DLD1 (cell line): ENCODE measurements around the gene EMC6.

Experiments used
- in situ Hi-C: cut with HindIII; loops from 2 replicates; pipeline ENCODE4 v1.10.0; 2017; ENCODE audit warnings: low sequenced_read_pairs

EMC6 gene

DNA sequence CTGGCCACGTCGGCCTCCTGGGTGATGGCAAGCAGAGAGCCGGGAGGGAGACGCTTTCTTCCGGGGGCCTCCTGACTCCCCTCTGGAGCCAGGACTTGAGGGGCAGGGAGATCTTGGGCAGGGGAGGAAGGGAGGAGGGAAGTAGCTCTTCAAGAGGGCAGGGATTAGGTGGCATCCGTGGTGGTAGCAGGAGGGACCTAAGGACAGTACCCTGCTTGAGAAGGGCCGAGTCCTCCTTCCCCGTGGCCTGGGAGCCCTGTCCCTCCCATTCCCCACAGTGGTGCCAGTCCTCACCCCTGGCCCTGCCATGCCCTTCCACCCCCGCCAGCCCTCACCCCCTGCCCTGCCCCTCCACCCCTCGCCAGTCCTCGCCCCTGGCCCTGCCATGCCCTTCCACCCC is 12.8 kb upstream of the EMC6 start:
- in situ Hi-C loops = no loop called here

DNA sequence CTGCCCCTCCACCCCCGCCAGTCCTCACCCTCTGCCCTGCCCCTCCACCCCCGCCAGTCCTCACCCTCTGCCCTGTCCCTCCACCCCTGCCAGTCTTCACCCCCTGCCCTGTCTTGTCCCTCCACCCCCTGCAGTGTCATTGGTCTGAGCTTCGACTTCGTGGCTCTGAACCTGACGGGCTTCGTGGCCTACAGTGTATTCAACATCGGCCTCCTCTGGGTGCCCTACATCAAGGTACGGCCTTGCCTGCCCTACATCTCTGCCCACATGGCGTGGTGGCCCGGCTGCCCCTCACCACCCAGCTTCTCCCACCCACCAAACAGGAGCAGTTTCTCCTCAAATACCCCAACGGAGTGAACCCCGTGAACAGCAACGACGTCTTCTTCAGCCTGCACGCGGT is 12.3 kb upstream of the EMC6 start:
- in situ Hi-C loops = no loop called here

DNA sequence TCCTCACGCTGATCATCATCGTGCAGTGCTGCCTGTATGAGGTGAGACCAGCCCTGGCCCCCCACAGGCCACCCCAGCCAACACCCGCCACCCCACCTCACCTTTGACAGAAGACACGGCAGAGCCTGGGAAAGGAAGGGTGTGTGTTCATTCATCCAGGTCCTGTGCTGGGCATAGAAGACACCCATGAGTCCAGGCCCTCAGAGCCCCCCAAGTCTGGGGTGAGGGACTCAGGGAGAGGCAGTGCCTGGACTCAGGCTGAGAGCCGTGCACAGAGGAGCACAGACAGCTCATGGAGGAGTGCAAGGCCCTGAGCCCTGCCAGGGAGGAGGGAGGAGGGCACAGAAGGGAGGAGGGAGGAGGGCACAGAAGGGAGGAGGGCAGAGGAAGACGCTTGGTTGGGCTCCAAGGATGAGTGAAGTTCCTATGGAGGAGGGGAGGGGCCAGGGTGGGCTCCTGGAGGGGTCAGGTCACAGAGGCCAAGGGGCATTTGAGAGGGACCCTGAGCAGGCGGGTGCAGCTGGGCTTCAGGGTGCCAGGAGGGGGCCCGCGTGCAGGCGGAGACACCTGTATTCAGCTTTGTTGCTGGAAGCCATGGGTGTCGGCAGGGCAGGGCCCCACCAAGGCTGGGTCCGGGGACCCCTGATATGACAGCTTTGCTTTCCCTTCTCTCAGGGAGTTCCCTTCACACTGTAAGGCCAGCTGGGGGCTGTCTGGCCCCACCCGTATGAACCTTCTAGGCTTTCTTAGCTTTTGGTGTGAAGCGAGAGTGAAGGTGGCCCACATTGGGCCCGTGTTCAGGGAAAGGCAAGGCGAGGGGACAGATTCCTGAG is 11.6 kb upstream of the EMC6 start:
- in situ Hi-C loops = no loop called here

DNA sequence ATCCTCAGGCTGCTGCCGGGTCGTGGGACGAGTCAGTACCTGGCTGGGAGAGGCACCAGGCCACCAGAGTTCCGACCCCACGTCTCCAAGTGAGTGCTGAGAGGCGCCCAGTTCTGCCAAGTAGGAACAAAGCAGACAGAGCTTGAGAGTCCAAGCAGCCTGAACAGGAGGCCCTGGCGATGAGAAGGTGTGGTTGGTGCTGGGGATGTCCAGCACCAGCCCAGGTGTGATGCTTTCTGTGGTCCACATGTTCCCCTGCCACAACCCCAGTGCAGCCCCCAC is 11.1 kb upstream of the EMC6 start:
- in situ Hi-C loops = no loop called here

DNA sequence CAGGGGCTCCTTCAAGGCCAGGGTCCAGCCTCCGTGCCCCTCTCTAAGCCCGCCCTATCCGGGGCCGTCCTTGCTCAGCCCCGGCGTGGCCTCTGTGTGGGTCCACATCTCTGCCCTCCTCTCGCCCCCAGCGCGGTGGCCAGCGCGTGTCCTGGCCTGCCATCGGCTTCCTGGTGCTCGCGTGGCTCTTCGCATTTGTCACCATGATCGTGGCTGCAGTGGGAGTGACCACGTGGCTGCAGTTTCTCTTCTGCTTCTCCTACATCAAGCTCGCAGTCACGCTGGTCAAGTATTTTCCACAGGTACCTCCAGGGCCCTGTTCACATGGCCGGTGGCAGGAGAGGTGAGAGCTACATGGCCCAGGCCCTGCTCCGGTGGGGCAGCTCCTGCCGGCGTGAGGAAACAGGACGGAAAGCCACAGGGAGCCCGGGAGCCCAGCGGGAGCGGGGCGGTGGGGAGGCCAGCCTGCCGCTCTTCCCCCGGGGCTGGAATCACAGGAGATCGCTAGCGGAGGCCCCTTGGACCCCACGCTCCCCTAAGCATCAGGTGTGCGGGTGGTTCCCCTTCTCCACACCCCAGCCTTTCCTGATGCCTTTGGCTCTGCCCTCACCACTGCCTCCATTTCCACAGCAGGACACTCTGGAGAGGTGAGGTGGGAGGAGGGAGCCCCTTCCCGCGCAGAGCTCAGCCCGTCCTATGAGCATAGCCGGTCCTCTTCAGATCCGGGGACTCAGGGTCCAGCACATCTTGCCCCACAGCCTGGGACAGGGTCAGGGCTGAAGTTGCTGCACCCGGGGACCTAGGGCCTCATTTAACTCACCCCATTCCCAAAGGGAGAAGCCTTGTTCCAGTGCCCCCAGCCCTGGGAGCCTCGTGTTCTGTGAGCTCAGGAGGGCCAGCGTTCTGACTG is 10.5 kb upstream of the EMC6 start:
- in situ Hi-C loops = no loop called here

DNA sequence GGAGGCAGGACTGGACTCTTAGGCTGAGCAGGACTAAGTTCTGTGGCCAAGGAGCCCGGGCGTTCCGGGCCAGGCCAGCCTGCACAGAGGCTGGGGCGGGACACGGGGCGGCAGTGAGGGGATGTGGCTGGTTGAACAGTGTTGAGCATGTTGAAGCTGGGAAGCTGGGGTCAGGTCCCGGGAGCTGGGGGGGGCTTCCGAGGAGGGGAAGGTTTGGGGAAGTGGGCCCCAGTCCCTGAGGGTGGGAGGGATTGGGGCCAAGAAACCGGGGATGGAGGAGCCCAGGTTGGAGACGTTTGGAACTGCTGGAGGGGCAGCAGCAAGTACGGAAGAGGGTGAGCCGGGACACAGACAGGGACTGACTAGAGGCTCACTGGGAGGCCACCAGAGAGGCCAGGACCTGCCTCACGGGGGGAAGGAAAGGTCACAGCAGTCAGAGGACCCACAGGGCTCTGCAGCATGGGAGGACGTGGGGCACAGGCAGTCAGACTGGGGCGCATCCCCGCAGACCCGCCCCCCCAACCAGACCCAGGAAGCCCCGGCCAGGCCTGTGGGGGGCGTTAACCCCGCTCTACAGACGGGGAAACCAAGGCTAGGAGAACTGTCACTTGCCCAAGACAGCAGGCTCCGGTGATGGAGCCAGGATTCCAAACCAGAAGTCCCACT is 9.7 kb upstream of the EMC6 start:
- in situ Hi-C loops = no loop called here

DNA sequence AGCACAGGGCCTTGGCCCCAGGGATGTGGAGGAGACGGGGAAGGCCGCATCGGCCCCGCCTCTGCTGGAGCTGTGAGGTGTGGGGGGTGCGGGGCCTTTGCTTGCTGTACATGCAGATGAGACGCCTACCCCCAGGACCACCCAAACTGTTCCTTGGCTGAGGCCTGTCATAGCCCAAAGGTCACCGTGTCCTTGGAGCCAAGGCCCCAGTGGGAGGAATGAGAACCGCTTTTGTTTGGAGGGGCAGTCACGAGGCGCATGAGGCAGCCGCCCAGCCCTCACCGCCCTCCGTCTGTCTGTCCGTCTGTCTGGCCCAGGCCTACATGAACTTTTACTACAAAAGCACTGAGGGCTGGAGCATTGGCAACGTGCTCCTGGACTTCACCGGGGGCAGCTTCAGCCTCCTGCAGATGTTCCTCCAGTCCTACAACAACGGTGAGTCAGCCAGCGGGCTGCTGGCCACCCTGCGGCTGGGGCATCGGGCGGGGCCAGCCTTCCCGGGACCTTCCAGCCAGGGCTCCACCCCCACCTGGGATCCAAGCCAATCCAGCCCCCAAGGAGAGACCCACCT is 9.0 kb upstream of the EMC6 start:
- in situ Hi-C loops = no loop called here

DNA sequence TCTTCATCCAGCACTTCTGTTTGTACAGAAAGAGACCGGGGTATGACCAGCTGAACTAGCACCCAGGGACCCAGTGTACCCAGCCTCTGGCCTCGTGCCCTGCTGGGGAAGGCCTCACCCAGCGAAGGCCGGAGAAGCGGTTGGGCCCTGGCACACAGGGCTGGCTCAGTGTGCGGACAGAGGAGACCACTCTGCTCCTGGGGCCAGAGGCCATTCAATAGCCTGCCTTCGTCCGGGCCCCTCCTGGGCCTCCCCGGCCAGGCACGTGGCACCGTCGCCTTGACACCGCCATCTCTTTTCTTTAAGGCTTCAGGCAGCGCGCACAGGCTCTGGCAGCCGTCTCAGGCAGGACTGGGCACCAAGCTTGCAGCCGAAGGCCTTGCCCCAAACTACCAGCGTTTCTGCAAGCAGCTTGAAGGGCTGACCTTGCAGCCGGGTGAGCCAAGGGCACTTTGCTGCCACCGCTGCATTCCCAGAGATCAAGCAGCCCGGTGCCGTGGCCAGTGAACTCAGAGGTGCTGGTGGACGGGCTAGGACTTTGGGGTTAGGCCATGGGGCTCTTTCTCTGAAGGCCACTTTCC is 8.2 kb upstream of the EMC6 start:
- in situ Hi-C loops = no loop called here

DNA sequence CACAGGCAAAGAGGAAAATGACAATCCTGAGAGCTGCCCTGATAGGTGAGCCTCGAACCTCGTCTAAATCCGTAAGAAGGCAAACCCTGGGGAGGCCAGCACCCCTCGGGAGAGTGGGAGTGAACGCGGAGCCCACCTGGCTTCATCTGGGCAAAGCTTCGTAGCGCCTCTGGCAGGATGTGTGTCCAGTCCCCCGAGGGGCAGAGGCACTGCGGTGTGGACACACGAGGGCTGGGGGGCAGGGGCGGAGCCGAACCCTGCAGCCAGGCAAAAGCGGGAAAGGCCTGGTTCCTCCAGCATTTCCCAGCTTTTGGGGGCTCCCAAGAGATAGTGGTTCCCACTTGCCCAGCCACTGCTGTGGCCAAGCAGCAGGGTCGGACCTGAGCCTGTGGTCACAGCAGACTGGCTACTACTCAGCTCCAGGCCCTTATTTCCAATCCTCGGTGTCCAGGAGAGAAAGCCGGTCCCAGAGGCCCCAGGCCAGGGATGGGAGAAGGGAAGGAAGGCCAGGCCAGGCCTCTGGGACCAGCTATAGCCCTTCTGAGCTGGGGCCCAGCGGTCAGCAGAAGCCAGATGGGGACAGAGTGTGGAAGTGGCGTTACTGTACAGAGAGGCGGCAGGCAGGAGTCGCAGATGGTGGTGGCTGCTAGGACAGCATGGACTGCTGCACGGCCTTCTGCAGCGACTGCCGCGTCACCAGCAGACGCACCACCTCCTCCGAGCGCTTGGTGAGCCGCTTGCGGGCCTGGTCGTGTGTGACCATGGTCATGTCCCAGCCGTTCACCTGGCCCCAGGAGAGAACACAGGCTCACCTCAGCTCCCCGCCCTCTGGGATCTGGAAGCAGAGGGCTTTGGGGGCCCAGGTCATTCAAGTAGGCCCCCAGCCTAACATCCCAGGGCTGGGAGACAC is 5.3 kb upstream of the EMC6 start:
- in situ Hi-C loops = no loop called here

DNA sequence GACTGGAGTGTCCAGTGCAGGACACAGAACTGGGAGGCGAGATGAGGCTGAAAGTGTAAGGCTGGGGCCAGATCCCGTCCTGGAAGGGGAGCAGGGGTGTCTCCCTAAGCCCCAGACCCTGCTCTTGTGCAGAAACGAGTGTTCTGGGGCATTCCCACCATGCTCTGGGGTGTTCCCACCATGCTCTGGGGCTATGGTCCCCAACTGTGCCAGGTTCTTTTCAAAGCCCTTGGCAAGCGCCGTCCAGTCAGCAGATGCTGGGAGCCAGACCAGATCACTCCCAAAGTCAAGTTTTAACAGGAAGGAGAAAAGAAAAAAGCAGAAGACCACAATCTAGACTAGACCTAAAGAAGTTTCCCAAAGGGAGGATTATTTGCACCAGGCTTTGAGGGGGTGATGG is 2.8 kb upstream of the EMC6 start:
- in situ Hi-C loops = no loop called here

DNA sequence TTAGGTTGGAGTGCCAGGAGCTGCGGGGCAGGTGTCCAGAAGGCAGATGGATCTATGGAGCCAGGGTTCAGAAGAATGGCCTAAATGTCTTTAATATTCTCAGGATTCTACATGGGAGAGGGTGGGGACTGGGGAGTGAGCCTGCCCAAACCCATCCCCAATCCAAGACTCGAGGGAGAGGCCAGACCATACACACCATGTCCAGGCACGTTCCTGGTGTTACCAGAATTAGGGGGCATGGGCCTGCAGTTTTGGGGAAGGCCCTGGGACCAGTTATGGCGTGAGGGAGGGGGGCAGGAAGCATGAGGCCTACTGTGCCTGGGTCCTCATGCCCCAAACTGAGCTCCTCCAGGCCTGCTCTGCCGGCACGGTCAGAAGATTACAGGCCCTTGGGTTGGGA is 2.1 kb upstream of the EMC6 start:
- in situ Hi-C loops = no loop called here

DNA sequence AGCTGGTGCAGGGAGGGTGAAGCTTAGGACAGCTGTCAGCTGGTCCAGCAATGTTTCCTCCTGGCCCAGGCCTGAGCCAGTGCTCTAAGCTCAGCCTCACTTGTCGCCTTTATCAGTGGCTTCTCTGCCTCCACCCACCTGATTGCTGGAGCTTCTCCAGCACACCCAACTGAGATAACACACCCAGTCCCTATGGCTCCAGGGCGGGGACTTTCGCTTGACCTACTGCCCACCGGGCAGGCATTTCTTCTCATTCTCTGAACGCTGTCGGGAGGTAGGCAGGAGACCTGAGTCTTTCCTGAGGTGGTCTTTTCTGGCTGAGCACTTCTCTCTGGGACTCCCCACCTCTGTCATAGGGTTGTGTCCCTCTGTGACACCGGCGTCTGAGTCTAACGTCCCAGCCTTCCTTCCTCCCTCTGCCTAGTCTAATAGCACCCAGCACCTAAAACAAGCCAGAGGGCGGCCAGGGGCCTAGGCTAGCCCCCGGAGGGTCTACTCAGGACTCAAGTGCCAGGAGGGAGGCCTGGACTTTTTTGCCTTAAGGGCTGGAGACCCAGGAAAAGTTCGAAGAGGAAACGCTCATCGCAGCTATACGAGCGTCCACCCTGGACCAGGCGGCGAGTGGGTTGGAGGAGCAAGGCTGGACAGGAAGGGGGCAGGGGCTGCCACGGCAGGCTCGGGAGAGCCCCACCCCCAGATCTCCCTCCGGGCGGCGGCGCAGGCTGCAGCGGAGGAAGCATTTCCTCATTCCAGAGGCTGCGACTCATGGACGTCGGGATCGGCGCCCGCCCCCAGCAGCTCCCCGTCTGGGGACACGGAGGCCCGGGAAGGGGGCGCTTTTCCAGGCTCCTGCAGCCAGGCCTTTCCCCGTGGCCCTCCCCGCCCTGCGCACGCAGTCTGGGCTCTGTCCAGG is 990 bp upstream of the EMC6 start:
- in situ Hi-C loops = no loop called here

DNA sequence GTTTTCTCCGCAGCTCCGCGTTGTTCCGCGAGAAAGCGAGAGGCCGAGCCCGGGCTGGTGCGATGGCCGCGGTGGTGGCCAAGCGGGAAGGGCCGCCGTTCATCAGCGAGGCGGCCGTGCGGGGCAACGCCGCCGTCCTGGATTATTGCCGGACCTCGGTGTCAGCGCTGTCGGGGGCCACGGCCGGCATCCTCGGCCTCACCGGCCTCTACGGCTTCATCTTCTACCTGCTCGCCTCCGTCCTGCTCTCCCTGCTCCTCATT is 404 bp downstream of the EMC6 start:
- in situ Hi-C loops = no loop called here

DNA sequence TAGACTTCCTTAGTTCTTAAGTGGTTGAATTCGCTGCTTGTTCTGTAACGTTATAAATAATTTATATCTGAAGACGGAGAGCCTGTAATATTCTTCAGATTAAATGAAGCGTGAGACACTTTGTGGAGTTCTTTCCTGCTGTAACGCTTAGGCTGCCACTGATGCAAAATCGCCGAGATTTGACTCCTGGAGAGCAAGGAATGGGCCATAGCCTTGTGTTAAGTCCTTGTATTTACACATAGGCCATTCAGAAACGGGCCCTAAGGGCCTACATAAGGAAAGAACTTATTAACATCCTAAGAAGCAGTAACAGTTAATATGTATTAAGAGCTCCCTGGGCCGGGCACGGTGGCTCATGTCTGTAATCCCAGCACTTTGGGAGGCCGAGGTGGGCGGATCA is 936 bp downstream of the EMC6 start:
- in situ Hi-C loops = no loop called here

DNA sequence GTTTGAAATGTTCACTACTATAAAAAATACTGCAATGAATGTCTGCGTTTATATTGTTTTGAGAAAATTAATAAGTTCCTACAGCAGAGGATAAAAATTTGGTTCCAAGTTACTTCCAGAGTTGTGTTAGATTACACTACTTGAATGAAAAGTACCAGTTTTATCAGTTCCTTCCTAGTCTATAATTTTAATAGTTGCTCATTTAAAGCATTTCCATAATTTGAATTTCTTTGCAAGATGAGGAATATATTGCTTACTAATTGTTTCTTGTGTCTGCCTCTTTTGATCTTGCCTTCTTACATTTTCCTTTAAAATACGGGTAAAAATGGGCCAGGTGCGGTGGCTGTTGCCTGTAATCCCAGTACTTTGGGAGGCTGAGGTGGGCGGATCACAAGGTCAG is 4.0 kb downstream of the EMC6 start:
- in situ Hi-C loops = no loop called here

DNA sequence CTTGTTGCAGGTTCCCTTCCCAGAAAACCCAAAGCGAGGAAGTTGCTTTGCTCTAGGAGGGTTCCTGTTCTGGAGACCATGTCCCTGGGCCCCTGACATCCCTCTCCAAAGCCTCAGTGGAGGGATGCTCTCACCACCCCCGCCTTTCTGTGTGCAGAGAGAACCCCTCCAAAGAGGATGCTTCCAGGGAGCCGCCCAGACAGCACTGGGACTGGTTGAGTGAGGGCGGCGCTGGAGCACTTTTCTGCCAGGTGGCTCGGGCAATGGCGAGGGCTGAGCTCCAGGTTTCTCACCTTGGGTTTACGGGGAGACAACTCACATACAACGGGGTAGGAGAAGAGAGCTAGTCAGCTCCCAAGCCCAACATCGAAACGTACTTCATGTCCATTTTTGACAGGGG is 7.3 kb downstream of the EMC6 start:
- in situ Hi-C loops = no loop called here

DNA sequence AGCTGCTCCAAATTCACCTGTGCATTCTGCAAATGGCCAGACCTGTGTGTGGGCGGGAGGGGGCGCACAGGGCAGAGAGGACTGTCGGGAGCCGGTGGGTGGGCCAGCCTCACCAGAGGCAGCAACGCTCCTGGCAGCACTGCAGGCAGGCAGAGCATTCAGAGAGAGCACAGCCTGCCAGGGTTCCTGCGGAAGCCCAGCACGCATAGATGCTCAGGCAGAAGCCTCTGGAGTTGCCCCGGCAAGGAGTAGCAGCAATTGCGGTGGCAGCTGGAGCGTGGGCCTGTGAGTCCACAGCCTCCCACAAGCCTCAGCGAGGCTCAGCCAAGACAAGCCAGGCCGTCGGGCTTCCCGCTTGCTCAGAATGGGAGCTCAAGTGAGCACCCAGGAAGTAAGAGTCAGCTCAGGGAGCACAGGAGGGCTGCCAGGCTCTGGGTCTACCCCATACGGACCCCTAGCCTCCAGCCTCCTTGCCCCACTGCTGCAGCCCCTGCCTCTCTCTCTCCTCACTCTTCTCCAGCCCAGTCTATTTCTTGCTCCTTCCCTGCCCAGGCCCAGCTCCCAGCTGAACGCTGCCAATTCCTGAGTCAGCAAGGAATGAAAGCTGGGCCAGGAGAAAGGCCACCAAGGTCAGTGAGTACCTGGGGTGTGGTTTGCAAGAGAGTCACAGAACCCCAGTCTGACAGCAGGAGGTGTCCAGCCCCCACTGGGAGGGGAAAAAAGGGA is 9.6 kb downstream of the EMC6 start:
- in situ Hi-C loops = no loop called here

DNA sequence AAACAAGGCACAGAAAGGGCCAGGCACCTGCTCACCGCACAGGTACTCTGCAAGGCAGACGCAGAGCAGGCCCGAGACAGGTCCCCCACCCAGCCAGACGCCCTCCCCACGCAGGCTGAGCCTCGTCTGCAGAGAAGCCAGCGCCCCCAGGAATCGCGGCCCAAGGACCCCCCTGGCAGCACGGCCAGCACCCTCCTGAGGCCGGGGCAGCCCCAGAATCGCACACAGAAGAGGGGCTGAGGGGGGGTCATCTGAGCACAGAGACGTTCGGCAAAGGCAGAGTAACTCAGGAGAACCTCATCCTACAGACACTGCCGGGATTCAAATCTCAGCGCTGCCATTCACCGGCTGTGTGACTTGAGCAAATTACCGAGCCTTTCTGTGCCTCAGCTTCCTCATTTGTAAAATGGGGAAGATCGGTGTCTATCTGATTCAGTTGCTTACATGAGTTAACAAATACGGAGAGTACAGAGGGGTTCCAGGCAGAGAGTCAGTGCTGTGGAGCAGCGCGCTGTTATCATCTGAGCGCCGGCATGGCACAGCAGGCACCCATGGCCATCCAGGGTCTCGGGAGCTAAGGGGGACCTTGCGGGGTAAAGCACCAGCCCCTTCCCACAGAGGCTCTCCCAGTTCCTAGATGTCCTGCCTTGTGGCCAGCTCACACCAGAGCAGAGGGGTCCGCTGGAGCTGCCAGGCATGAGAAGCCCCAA is 10.4 kb downstream of the EMC6 start:
- in situ Hi-C loops = no loop called here
